H1 (cell line): Measurements from ENCODE around the gene ZNF391. TPM values are rescaled to one million over a fixed set of nuclear protein-coding genes. Genes with fewer than 3 reads are reported as not detected.

Experiments
- ATF3 ChIP-seq: IDR thresholded peaks from 2 replicates; pipeline ENCODE4 v1.6.1; 2011; ENCODE audit warnings: low read depth, mild to moderate bottlenecking, low read length; ENCODE audit not compliant: insufficient read depth
- CHD7 ChIP-seq: fragments of 300-600 bp; sonication (generic); IDR thresholded peaks from 2 replicates; pipeline ENCODE4 v1.7.1; 2012; ENCODE audit warnings: low read length, moderate library complexity, mild to moderate bottlenecking, inconsistent platforms; ENCODE audit not compliant: insufficient replicate concordance
- EP300 ChIP-seq, 2 experiments: IDR thresholded peaks; 1 replicate in 1 of 2; 2 replicates in 1 of 2; pipeline ENCODE4 v1.6.1; 2011 to 2012; ENCODE audit warnings: low read depth in 2 of 2, low read length in 2 of 2, mild to moderate bottlenecking in 2 of 2, borderline replicate concordance in 1 of 2, inconsistent platforms in 1 of 2, moderate library complexity in 1 of 2
- MAFK ChIP-seq: IDR thresholded peaks from 2 replicates; pipeline ENCODE4 v1.6.1; 2012; ENCODE audit warnings: low read depth, mild to moderate bottlenecking, improper control_type of control experiment, low read length
- RAD21 ChIP-seq, 2 experiments: IDR thresholded peaks in 1 of 2; conservative IDR thresholded peaks in 1 of 2; 2 replicates each; pipeline ENCODE4 v1.6.1; 2011; ENCODE audit warnings: low read depth in 2 of 2, low read length in 2 of 2, improper control_type of control experiment in 1 of 2, inconsistent platforms in 1 of 2, mild to moderate bottlenecking in 1 of 2, moderate library complexity in 1 of 2
- SAP30 ChIP-seq: fragments of 300-600 bp; sonication (generic); IDR thresholded peaks from 2 replicates; pipeline ENCODE4 v1.7.1; 2012; ENCODE audit warnings: low read length, moderate library complexity, mild to moderate bottlenecking, inconsistent platforms; ENCODE audit not compliant: insufficient read depth, insufficient replicate concordance
- SP2 ChIP-seq: IDR thresholded peaks from 2 replicates; pipeline ENCODE4 v1.6.1; 2012; ENCODE audit warnings: mild to moderate bottlenecking, low read length, inconsistent platforms
- TEAD4 ChIP-seq: IDR thresholded peaks from 2 replicates; pipeline ENCODE4 v1.6.1; 2012; ENCODE audit warnings: low read depth, low read length, inconsistent platforms, mixed read lengths
- polyA plus RNA-seq, 7 experiments: library from polyadenylated mRNA; depleted of rRNA in 3 of 7; stranded (reverse) in 5 of 7; unstranded in 2 of 7; fragments of >200 nt in 5 of 7; fragments of 200-250 nt in 2 of 7; gene quantifications; 1 replicate in 5 of 7; 2 replicates in 1 of 7; 4 replicates in 1 of 7; pipeline versions ENCODE4 v1.2.1 to v1.2.3, GENCODE V29; 2011 to 2013; ENCODE audit warnings: missing spikeins in 2 of 7, mixed read lengths in 2 of 7
- total RNA-seq: library from RNA; stranded (reverse); fragmentation: NEBNext Ultra II Directional; extraction: Animal tissue kit (Norgen Biotek cat#: 25700); gene quantifications from 2 replicates; pipeline ENCODE4 v1.2.1, GENCODE V29; 2021

The ZNF391 gene
- total and polyA plus RNA-seq, 2 of the 8 experiments (the other 6 are each of a cell fraction or from before 2014, with no cell fraction given), result 4.8 to 13.0 TPM

- TF ChIP-seq TEAD4 (peak; percentile 83), MAFK (no peak), ATF3 (no peak), CHD7 (no peak), RAD21 (IDR thresholded peaks at IDR 0.05 in 1 of 2, conservative IDR thresholded peaks at IDR 0.05 in 1 of 2; ENCODE audit: low read depth in 2 of 2, low read length in 2 of 2) (no peak), EP300 (IDR thresholded peaks at IDR 0.05; ENCODE audit: borderline replicate concordance in 1 of 2, low read depth in 2 of 2, low read length in 2 of 2) (peak in 1 of 2 experiments; percentile 45; a peak in 1 of 3 replicates), SAP30 (no peak), SP2 (no peak)
Measured at GRCh38 chr6:27388293-27389197, at the start of gene ZNF391 (continued).
